GM12864 (cell line): ENCODE measurements around the gene WNT7B.

Source experiments
- DNase-seq: peaks from one replicate; pipeline ENCODE4 v3.0.0-alpha.2; 2011; ENCODE audit warnings: low read depth
- H3K4me3 ChIP-seq: 2 replicates; pipeline ENCODE4 v1.5.1; 2011; ENCODE audit warnings: mild to moderate bottlenecking, low read depth, low read length, control low read depth
- TF ChIP-seq, protein P1 (sequence below): IDR thresholded peaks from 2 replicates; pipeline ENCODE4 v1.5.1; 2011; ENCODE audit warnings: low read depth, mild to moderate bottlenecking, moderate library complexity, low read length, control low read depth, inconsistent platforms; ENCODE audit errors: missing control alignments

The WNT7B gene

GRCh38 chr22:45882881-45883810, 93.8 kb downstream of the WNT7B start:
- TF ChIP-seq, protein P1, sequence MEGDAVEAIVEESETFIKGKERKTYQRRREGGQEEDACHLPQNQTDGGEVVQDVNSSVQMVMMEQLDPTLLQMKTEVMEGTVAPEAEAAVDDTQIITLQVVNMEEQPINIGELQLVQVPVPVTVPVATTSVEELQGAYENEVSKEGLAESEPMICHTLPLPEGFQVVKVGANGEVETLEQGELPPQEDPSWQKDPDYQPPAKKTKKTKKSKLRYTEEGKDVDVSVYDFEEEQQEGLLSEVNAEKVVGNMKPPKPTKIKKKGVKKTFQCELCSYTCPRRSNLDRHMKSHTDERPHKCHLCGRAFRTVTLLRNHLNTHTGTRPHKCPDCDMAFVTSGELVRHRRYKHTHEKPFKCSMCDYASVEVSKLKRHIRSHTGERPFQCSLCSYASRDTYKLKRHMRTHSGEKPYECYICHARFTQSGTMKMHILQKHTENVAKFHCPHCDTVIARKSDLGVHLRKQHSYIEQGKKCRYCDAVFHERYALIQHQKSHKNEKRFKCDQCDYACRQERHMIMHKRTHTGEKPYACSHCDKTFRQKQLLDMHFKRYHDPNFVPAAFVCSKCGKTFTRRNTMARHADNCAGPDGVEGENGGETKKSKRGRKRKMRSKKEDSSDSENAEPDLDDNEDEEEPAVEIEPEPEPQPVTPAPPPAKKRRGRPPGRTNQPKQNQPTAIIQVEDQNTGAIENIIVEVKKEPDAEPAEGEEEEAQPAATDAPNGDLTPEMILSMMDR, result no peak
- no peak for DNase-seq
- H3K4me3 ChIP-seq, result no peak overlapping the region

- TF ChIP-seq, protein P1, result no peak
- no peak overlapping the region for H3K4me3 ChIP-seq
- DNase-seq, result no peak
Observed at GRCh38 chr22:45881524-45881875, 95.5 kb downstream of the WNT7B start.

- TF ChIP-seq, protein P1, result no peak
- H3K4me3 ChIP-seq, result no peak overlapping the region
- DNase-seq, result no peak
Observed at GRCh38 chr22:45880716-45881523, 96.0 kb downstream of the WNT7B start.

DNA sequence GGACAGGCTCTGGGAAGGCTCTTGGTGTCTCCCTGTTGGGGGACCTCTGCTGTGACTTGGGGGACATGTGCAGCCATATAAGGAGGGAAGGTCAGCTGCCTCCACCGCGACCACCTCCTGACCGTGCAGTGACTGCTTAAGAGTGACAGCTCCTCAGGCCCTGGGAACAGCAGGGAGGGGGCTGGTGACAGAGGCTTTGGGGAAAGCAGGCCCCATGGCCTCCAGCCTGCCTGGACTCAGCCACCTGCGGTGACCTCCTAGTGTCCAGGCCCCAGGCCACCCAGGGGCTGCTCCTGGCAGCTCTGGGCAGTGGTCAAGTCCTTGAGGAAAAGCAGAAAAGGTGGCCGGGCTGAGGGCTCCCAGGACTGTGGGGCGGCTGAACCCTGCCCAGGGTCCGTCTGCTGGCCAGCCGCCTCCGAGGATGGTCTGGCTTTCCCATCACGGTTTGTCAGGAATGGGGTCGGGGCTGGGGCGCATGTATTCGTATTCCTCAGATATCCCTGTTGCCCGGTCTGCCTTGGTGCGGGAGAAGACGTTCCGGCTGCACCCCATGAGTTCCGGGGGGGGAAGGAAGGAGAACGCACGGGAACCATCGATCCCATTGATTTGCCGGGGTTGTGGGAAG, 96.8 kb downstream of the WNT7B start:
- DNase-seq, result no peak
- TF ChIP-seq, protein P1, result no peak

DNA sequence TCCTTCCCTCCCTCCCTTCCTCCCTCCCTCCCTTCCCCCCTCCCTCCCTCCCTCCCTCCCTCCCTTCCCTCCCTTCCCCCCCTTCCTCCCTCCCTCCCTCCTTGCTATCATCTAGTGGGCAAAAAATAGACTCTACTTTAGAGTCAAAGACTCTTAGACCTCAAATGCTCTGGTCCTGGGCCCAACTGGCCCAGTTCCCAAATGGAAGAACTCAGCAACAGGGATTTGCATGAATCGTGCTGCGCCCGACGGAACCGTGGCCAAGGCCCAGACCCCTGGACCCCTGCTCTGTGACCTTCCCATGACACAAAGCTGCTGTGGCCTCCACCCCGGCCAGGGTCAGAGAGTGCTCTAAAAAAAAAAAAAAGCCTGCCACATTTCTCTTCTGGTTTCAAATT, 97.4 kb downstream of the WNT7B start:
- TF ChIP-seq, protein P1, result no peak
- DNase-seq, result no peak
- H3K4me3 ChIP-seq, result no peak overlapping the region

More for the DNA sequence above, 96.8 kb downstream of the WNT7B start:
- no peak overlapping the region for H3K4me3 ChIP-seq

GRCh38 chr22:45878901-45879551, 97.9 kb downstream of the WNT7B start:
- DNase-seq, result no peak
- TF ChIP-seq, protein P1, result no peak
- no peak overlapping the region for H3K4me3 ChIP-seq
